IMR-90 (cell line): Measurements from ENCODE around the gene PMEPA1. TPM values are rescaled to one million over a fixed set of nuclear protein-coding genes. Genes with fewer than 3 reads are reported as not detected.

Experiments used
- ATAC-seq: fragments of 200-7000 bp; cut with Tn5 transposase; 2 replicates; pipeline ENCODE4 v1.9.1; 2020; ENCODE audit warnings: low read depth, mild to moderate bottlenecking, moderate library complexity
- BruUV-seq: library from RNA; stranded (reverse); fragments of 400-500 nt; replicated peaks from 2 replicates; lab custom pipeline; 2021; lab: Mats Ljungman, UMichigan
- CTCF ChIA-PET: fragments of 300-600 bp; formaldehyde crosslinking; extraction: SDS; loops from one replicate; lab custom pipeline; 2021; ENCODE audit warnings: antibody characterized with exemption; lab: Yijun Ruan, JAX
- POLR2A ChIA-PET: fragments of 300-600 bp; sonication (Branson Sonifier 250); formaldehyde crosslinking; loops from one replicate; lab custom pipeline; 2022; ENCODE audit warnings: antibody characterized with exemption; ENCODE audit not compliant: unreplicated experiment; lab: Charles Lee
- DNase-seq: peaks from one replicate; pipeline ENCODE4 v3.0.0; 2013
- H2AFZ ChIP-seq: replicated peaks from 2 replicates; pipeline ENCODE3; 2013; ENCODE audit warnings: low read length, mild to moderate bottlenecking; ENCODE audit not compliant: poor library complexity
- H2AK5ac ChIP-seq: 2 replicates; pipeline ENCODE4 v1.6.1; 2013; ENCODE audit warnings: low read depth, low read length, inconsistent platforms
- H2AK9ac ChIP-seq: replicated peaks from 2 replicates; pipeline ENCODE3; 2013; ENCODE audit warnings: mild to moderate bottlenecking, low read depth, low read length, moderate library complexity; ENCODE audit not compliant: poor library complexity
- H2BK120ac ChIP-seq: 2 replicates; pipeline ENCODE4 v1.6.1; 2013; ENCODE audit warnings: low read depth, low read length, inconsistent platforms
- H2BK15ac ChIP-seq: 3 replicates; pipeline ENCODE4 v1.6.1; 2013; ENCODE audit warnings: low read depth, low read length, inconsistent platforms
- H2BK20ac ChIP-seq: 2 replicates; pipeline ENCODE4 v1.6.1; 2013; ENCODE audit warnings: low read depth, mild to moderate bottlenecking, inconsistent platforms, low read length, moderate library complexity
- H2BK5ac ChIP-seq: 2 replicates; pipeline ENCODE4 v1.6.1; 2013; ENCODE audit warnings: mild to moderate bottlenecking, low read depth, low read length, inconsistent platforms; ENCODE audit not compliant: poor library complexity, severe bottlenecking
- H3K14ac ChIP-seq: replicated peaks from 2 replicates; pipeline ENCODE4 v1.6.1; 2013; ENCODE audit warnings: low read depth, low read length, inconsistent platforms
- H3K18ac ChIP-seq: 2 replicates; pipeline ENCODE4 v1.6.1; 2013; ENCODE audit warnings: low read depth, low read length, control low read depth
- H3K23ac ChIP-seq: 2 replicates; pipeline ENCODE4 v1.6.1; 2013; ENCODE audit warnings: low read depth, low read length, inconsistent platforms
- H3K27ac ChIP-seq: 2 replicates; pipeline ENCODE4 v1.5.1; 2013; ENCODE audit warnings: mild to moderate bottlenecking, control low read depth, low read length; ENCODE audit not compliant: insufficient read depth
- H3K27me3 ChIP-seq: 2 replicates; pipeline ENCODE4 v1.6.1; 2013; ENCODE audit warnings: low read length; ENCODE audit not compliant: control insufficient read depth, insufficient read depth
- H3K36me3 ChIP-seq: 2 replicates; pipeline ENCODE4 v1.6.1; 2013; ENCODE audit warnings: low read length, mixed read lengths; ENCODE audit not compliant: control insufficient read depth, insufficient read depth
- H3K4ac ChIP-seq: 2 replicates; pipeline ENCODE4 v1.6.1; 2013; ENCODE audit warnings: low read depth, low read length, inconsistent platforms
- H3K4me1 ChIP-seq: 2 replicates; pipeline ENCODE4 v1.6.1; 2013; ENCODE audit warnings: low read length, mixed read lengths; ENCODE audit not compliant: control insufficient read depth, insufficient read depth
- H3K4me2 ChIP-seq: 2 replicates; pipeline ENCODE4 v1.6.1; 2013; ENCODE audit warnings: low read depth, mild to moderate bottlenecking, control low read depth, low read length, moderate library complexity
- H3K4me3 ChIP-seq: 2 replicates; pipeline ENCODE4 v1.5.1; 2013; ENCODE audit warnings: low read depth, mild to moderate bottlenecking, control low read depth, low read length, moderate library complexity; ENCODE audit not compliant: insufficient read depth
- H3K56ac ChIP-seq: 2 replicates; pipeline ENCODE4 v1.6.1; 2013; ENCODE audit warnings: low read length, inconsistent platforms; ENCODE audit not compliant: insufficient read depth; ENCODE audit errors: extremely low read depth
- H3K79me1 ChIP-seq, 2 experiments: 2 replicates each; pipeline ENCODE4 v1.6.1; 2013; ENCODE audit warnings: low read length in 2 of 2, inconsistent platforms in 1 of 2, low read depth in 1 of 2
- H3K9ac ChIP-seq: 2 replicates; pipeline ENCODE4 v1.6.1; 2013; ENCODE audit warnings: low read depth, low read length, control low read depth
- H3K9me1 ChIP-seq: 2 replicates; pipeline ENCODE4 v1.6.1; 2013; ENCODE audit warnings: low read length, inconsistent platforms; ENCODE audit not compliant: insufficient read depth
- H3K9me3 ChIP-seq: 2 replicates; pipeline ENCODE4 v1.6.1; 2013; ENCODE audit warnings: low read length; ENCODE audit not compliant: control insufficient read depth, insufficient read depth
- H4K20me1 ChIP-seq: 2 replicates; pipeline ENCODE4 v1.6.1; 2013; ENCODE audit warnings: low read length, inconsistent platforms; ENCODE audit not compliant: insufficient read depth
- H4K5ac ChIP-seq: 2 replicates; pipeline ENCODE4 v1.6.1; 2013; ENCODE audit warnings: mild to moderate bottlenecking, low read depth, low read length, control low read depth
- H4K8ac ChIP-seq, 2 experiments: 2 replicates each; pipeline ENCODE4 v1.6.1; 2013; ENCODE audit warnings: low read depth in 2 of 2, low read length in 2 of 2, control low read depth in 1 of 2, inconsistent platforms in 1 of 2
- H4K91ac ChIP-seq: 2 replicates; pipeline ENCODE4 v1.6.1; 2013; ENCODE audit warnings: low read depth, low read length, inconsistent platforms; ENCODE audit not compliant: insufficient read depth
- BHLHE40 ChIP-seq: fragments of 150-350 bp; IDR thresholded peaks from 2 replicates; pipeline ENCODE4 v1.6.1; 2016; ENCODE audit warnings: mild to moderate bottlenecking, low read depth, low read length
- CEBPB ChIP-seq: IDR thresholded peaks from 2 replicates; pipeline ENCODE4 v1.6.1; 2012; ENCODE audit warnings: low read depth, low read length, improper control_type of control experiment
- MAFK ChIP-seq: IDR thresholded peaks from 2 replicates; pipeline ENCODE4 v1.6.1; 2012; ENCODE audit warnings: low read depth, low read length, improper control_type of control experiment
- MXI1 ChIP-seq: IDR thresholded peaks from 2 replicates; pipeline ENCODE4 v1.6.1; 2012; ENCODE audit warnings: low read depth, mild to moderate bottlenecking, low read length, moderate library complexity, borderline replicate concordance
- NFE2L2 ChIP-seq: fragments of 150-350 bp; IDR thresholded peaks from 2 replicates; pipeline ENCODE4 v1.6.1; 2016; ENCODE audit warnings: low read depth, mild to moderate bottlenecking, low read length
- RFX5 ChIP-seq: IDR thresholded peaks from 2 replicates; pipeline ENCODE4 v1.8.0; 2012; ENCODE audit warnings: low read depth, mild to moderate bottlenecking, low read length, moderate library complexity
- WGBS, 2 experiments: methylation state at CpG; one replicate each; pipeline versions ENCODE4 v1.1.5 to v1.1.7; 2013; ENCODE audit warnings: missing lambda C conversion rate in 2 of 2; ENCODE audit not compliant: insufficient read length in 1 of 2; ENCODE audit errors: extremely low coverage in 2 of 2; 5-methylcytosine and 5-hydroxymethylcytosine counted together
- dilution Hi-C: fragments of 300-500 bp; cut with HindIII; formaldehyde crosslinking; loops from one replicate; pipeline ENCODE4 v1.14.3; 2018; ENCODE audit warnings: low sequenced_read_pairs; ENCODE audit not compliant: unreplicated experiment
- in situ Hi-C: fragments of 300-500 bp; cut with MboI; formaldehyde crosslinking; loops from 3 replicates; pipeline ENCODE4 v1.14.3; 2019; ENCODE audit warnings: low sequenced_read_pairs, inconsistent platforms, mixed read lengths
- intact Hi-C: fragments of 100-400 bp; cut with micrococcal nuclease; formaldehyde crosslinking; loops from 2 replicates; pipeline ENCODE4 v1.10.0; 2022
- polyA plus RNA-seq, 3 experiments: library from polyadenylated mRNA; depleted of rRNA; stranded (reverse); fragments of >200 nt; gene quantifications; 2 replicates each; pipeline ENCODE4 v1.2.3, GENCODE V29; 2012; ENCODE audit warnings: low replicate concordance in 1 of 3
- total RNA-seq: library from RNA; depleted of rRNA; stranded (reverse); fragments of >200 nt; gene quantifications from 2 replicates; pipeline ENCODE4 v1.2.3, GENCODE V29; 2012
- TF ChIP-seq, protein P1 (sequence below): fragments of 150-350 bp; IDR thresholded peaks from 2 replicates; pipeline ENCODE4 v1.6.1; 2016; ENCODE audit warnings: low read depth, mild to moderate bottlenecking, low read length, moderate library complexity, borderline replicate concordance
- TF ChIP-seq, protein P2 (sequence below): conservative IDR thresholded peaks from 2 replicates; pipeline ENCODE4 v1.5.1; 2012; ENCODE audit warnings: mild to moderate bottlenecking, low read depth, low read length, improper control_type of control experiment

Gene PMEPA1
- total and polyA plus RNA-seq, 2 of the 4 experiments (the other 2 are of a cell fraction) = 2.0 to 6.9 TPM

DNA sequence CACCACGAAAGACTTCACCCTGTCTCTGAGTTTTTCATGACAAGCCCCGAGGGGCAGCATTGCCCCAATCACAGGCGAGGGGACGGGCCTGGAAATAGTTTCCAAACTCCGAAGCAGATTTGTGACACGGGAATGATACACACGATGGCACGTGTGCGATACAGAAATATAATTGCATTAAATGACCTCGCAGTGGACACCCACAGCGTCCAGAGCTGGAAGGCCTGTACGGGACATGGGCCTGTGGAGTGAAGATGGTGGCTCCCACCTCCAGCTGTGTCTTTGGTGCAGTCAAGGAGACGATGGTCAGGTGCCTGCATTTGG, 43.0 kb downstream of the PMEPA1 start:
- Histone ChIP-seq H3K79me1 (peaks cover 14 to 24% of the 10 kb centered on the region in 2 experiments; a peak in 3 of 4 replicates), H2BK5ac (no peak overlapping the region), H3K56ac (no peak overlapping the region), H4K8ac (no peak overlapping the region), H3K27ac (no peak overlapping the region), H2AFZ (no peak overlapping the region), H3K18ac (no peak overlapping the region), H3K9me3 (no peaks in the 10 kb centered on the region), H3K14ac (no peak overlapping the region), H3K27me3 (no peaks in the 10 kb centered on the region), H3K9ac (no peak overlapping the region), H3K23ac (no peak overlapping the region), H2BK15ac (no peak overlapping the region), H2BK20ac (no peak overlapping the region), H2BK120ac (no peak overlapping the region), H2AK9ac (no peak overlapping the region), H4K20me1 (peaks cover 63% of the 10 kb centered on the region), H4K91ac (no peak overlapping the region), H3K4me1 (peaks cover 1% of the 10 kb centered on the region; the same call in 1 of the 2 replicates), H2AK5ac (no peak overlapping the region), H3K4me2 (no peak overlapping the region), H3K36me3 (no peaks in the 10 kb centered on the region), H4K5ac (no peak overlapping the region), H3K4ac (no peak overlapping the region), H3K4me3 (no peak overlapping the region), H3K9me1 (no peaks in the 10 kb centered on the region; the same call in 1 of the 2 replicates)
- TF ChIP-seq, protein P1, sequence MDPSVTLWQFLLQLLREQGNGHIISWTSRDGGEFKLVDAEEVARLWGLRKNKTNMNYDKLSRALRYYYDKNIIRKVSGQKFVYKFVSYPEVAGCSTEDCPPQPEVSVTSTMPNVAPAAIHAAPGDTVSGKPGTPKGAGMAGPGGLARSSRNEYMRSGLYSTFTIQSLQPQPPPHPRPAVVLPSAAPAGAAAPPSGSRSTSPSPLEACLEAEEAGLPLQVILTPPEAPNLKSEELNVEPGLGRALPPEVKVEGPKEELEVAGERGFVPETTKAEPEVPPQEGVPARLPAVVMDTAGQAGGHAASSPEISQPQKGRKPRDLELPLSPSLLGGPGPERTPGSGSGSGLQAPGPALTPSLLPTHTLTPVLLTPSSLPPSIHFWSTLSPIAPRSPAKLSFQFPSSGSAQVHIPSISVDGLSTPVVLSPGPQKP = no peak
- TF ChIP-seq RFX5 (no peak), MAFK (no peak), BHLHE40 (no peak), NFE2L2 (no peak), CEBPB (no peak), MXI1 (no peak)
- TF ChIP-seq, protein P2, sequence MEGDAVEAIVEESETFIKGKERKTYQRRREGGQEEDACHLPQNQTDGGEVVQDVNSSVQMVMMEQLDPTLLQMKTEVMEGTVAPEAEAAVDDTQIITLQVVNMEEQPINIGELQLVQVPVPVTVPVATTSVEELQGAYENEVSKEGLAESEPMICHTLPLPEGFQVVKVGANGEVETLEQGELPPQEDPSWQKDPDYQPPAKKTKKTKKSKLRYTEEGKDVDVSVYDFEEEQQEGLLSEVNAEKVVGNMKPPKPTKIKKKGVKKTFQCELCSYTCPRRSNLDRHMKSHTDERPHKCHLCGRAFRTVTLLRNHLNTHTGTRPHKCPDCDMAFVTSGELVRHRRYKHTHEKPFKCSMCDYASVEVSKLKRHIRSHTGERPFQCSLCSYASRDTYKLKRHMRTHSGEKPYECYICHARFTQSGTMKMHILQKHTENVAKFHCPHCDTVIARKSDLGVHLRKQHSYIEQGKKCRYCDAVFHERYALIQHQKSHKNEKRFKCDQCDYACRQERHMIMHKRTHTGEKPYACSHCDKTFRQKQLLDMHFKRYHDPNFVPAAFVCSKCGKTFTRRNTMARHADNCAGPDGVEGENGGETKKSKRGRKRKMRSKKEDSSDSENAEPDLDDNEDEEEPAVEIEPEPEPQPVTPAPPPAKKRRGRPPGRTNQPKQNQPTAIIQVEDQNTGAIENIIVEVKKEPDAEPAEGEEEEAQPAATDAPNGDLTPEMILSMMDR = no peak
- ATAC-seq (no peak), DNase-seq (no peak)
- dilution Hi-C loops = no loop called here
- in situ Hi-C loops = no loop called here
- no TSS peak for BruUV-seq
- intact Hi-C loops = no loop called here
- POLR2A ChIA-PET = no interaction called here
- WGBS, 2 experiments = 85% methylated on average over 5 of the region's 13 CpGs; no CpG with 5 or more reads in 1 of the 2 experiments
- CTCF ChIA-PET = no interaction called here
